ENCODE data around the gene LZIC. TPM values are rescaled to one million over a fixed set of nuclear protein-coding genes. Genes with fewer than 3 reads are reported as not detected.
A peak's percentile ranks its signal among the peaks of the same experiment; 100 is the strongest.

Gene LZIC
- total and polyA plus RNA-seq, 9 of the 15 experiments (the other 6 are each of a cell fraction or from before 2014, with no cell fraction given), result 32.9 to 109 (median 61.7) TPM

DNA sequence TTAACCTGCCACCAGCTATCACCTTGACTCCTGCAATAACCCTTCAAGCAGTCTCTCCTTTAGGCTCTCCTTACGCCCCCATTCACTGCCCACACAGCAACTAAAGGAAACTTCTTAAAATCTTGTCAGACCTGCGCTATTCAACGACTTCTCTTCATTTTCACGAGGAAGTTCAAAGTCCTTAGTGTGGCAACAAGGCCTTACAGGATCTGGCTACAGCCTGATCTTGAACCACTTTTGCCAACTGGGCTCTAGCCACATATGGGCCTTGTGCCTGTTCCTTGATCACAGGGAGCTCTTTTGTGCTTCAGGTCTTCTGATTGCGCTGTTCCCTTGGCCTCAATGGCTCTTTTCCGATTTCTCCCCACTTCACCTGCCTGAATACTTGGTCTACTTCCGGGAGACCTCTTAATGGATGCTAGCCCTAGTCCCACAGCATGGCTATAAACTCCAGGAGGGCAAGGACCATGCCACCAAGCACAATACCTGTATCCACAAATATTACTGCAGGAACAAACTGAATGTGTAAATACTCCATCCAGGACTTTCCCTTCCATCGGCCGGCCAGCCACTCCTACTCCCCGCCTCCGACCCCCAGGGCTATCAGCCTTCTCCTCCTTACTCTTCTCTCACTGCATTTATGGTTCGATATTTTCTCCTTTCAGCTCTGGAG lies 30.8 kb downstream of the LZIC start (continued):
- TF ChIP-seq ZNF592 (IDR thresholded peaks at IDR 0.05) (0 out of 2 replicates have a peak, but pooled peaks have one; percentile 26), RBFOX2 (IDR thresholded peaks at IDR 0.05; ENCODE audit: low read depth, low read length) (no peak), ZNF324 (CRISPR knock-in tag; IDR thresholded peaks at IDR 0.05) (no peak), ZBTB9 (CRISPR knock-in tag; IDR thresholded peaks at IDR 0.05) (peak; percentile 33; the same call in 1 of the 2 replicates)

Data from K562 (cell line).